T-helper 9 cell (primary cell): Measurements from ENCODE around the gene ZNF207.
"Not testable (repeated sequence)": the region's sequence is repeated elsewhere in the genome, so short reads cannot be mapped to it uniquely, and the experiment has no call there.

Experiments
- DNase-seq: peaks from one replicate; pipeline ENCODE4 v3.0.0-alpha.2; 2020

The ZNF207 gene

DNA sequence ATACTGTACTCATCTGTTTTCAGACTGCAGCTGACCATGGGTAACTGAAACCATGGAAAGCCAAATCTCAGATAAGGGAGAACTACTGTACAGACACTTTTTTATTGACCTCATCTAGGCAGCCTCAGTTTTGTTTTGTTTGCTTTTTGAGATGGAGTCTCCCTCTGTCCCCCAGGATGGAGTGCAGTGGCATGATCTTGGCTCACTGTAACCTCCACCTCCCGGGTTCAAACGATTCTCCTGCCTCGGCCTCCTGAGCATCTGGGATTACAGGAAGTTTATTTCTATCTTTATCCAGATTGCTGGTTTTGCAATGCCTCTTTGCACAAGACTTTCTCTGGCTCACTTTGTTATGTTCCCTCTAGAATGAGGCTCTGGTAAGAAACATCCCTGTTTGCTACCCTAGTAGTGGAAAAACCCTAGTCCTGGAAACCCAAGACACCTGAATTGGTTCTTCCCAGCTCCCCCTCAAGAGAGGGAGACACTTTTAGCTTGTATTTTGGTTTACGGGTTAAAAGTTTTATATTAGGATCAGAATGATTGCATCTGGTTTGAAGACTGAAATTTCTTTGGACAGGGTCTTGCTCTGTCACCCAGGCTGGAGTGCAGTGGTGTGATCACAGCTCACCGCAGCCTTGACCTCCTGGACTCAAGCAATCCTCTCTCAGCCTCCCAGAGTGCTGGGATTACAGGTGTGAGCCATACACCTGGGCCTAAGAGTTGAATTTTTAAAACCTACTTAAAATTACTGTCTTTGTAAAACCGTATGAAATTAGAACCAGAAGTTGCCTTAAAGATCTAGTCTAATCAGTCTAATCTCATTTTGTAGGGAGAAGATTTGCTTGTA, 38.9 kb downstream of the ZNF207 start:
- no peak for DNase-seq

DNA sequence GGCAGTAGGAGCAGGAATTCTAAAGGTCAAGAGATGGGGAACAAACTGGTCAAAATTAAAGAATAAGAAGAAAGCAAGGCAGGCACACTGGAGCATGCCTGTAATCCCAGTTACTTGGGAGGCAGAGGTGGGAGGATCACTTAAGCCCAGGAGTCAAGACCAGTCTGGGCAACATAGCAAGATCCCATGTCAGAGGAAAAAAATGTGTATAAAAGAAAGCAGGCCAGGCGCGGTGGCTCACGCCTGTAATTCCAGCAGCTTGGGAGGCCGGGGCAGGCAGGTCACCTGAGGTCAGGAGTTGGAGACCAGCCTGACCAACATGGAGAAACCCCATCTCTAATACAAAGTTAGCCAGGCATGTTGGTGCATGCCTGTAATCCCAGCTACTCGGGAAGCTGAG, 43.9 kb downstream of the ZNF207 start:
- no peak for DNase-seq

DNA sequence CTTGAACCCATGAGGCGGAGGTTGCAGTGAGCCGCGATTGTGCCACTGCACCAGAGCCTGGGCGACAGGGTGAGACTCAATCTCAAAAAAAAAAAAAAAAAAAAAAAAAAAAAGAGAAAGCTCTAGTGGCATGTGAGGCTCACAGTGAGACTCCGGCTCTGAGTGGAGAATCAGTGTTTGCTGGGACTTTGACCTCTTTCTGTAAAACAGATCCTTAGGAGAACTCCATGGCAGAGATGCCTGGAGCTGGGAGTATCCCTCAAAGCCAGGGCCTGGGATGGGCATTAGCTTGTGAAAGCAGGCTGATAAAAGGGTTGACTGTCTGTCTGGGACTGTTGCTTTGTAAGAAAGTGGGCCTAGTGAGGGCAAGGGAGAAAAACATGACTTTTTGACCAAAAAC, 46.4 kb downstream of the ZNF207 start:
- DNase-seq: no peak

DNA sequence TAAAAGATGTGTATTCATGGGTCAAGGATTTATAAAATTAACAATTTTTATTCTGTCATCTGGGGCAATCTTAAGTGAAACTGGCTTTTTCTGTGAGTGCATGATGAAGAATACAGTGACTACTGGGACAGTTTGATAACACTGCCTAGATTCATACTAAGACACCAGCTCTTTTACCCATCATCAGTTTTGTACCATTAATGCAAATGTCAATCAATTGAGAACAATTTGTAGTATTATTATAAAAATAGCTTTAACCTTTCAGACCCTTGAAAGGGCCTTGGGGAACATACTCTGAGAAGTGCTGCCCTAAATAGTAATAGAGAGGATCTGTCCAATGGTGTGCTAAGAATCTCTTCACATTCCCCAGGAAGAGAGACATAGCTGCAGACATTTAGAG, 49.0 kb downstream of the ZNF207 start:
- DNase-seq: no peak

DNA sequence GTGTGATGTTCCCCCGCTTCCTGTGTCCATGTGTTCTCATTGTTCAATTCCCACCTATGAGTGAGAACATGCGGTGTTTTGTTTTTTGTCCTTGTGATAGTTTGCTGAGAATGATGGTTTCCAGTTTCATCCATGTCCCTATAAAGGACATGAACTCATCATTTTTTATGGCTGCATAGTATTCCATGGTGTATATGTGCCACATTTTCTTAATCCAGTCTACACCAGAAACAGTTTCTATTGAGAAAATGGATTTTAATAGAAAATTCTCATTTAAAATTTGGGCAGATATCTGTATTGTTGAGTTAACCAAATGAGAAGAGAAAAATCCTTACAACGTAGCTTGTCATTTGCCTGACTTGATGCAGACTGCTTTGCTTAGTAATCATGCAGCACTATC, 60.1 kb downstream of the ZNF207 start:
- DNase-seq: not testable (repeated sequence)

GRCh38 chr17:32426894-32427293, 76.9 kb downstream of the ZNF207 start:
- no peak for DNase-seq

DNA sequence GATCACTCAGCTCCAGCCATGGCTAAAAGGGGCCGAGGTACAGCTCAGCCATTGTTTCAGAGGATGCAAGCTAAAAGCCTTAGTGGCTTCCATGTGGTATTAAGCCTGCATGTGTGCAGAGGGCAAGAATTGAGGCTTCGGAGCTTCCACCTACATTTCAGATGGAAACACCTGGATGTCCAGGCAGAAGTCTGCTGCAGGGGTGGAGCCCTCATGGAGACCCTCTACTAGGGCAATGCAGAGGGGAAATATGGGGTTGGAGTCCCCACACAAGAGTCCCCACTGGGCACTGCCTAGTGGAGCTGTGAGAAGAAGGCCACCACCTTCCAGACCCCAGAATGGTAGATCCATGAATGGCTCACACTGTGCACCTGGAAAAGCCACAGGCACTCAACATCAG, 79.6 kb downstream of the ZNF207 start:
- DNase-seq: no peak
